ENCODE measurements around the gene HUNK.

DNA sequence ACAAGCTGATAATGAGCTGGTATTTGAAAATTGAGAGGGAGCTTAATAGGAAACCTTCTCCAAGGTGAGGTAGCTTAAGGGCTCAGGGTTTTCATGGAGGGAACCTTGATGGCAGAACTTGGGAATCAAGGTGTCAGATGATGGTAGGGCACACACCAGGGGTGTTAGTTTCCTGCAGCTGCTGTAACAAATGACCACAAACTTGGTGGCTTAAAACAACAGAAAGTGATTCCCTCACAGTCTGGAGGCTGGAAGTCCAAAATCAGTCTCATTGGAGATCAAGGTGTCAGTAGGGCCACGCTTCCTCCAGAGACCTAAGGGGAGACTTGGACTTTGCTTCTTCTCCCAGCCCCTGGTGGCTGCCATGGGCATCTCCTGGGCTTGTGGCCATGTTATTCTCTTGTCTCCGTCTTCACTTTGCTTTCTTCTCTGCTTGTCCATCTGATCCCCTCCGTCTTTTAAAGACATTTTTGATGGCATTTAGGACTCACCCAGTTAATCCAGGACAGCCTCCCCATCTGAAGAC lies 45.5 kb downstream of the HUNK start:
- TF ChIP-seq, protein P1, sequence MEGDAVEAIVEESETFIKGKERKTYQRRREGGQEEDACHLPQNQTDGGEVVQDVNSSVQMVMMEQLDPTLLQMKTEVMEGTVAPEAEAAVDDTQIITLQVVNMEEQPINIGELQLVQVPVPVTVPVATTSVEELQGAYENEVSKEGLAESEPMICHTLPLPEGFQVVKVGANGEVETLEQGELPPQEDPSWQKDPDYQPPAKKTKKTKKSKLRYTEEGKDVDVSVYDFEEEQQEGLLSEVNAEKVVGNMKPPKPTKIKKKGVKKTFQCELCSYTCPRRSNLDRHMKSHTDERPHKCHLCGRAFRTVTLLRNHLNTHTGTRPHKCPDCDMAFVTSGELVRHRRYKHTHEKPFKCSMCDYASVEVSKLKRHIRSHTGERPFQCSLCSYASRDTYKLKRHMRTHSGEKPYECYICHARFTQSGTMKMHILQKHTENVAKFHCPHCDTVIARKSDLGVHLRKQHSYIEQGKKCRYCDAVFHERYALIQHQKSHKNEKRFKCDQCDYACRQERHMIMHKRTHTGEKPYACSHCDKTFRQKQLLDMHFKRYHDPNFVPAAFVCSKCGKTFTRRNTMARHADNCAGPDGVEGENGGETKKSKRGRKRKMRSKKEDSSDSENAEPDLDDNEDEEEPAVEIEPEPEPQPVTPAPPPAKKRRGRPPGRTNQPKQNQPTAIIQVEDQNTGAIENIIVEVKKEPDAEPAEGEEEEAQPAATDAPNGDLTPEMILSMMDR (IDR thresholded peaks at IDR 0.05; ENCODE audit: low read depth, low read length, poor library complexity, severe bottlenecking), result no peak
- no peak for TF ChIP-seq EZH2phosphoT487 (IDR thresholded peaks at IDR 0.05; ENCODE audit: borderline replicate concordance, low read length)

Data from DOHH2 (cell line).